HG03571 (cell line): ENCODE data around the gene KRR1.

Experiments
- ATAC-seq: cut with Tn5 transposase; IDR thresholded peaks from one replicate; pipeline ENCODE4 v1.9.1; 2021; ENCODE audit not compliant: unreplicated experiment

The KRR1 gene

GRCh38 chr12:75511116-75512048, at the start of gene KRR1:
Gene KRR1 (minus strand): TSS chr12:75511609. CDS start chr12:75511597, 12 bp downstream.
- ATAC-seq = peak; percentile 95

- no peak for ATAC-seq
These were observed 48.8 kb upstream of the KRR1 start for GRCh38 chr12:75560167-75560566.

GRCh38 chr12:75558287-75558686, 46.9 kb upstream of the KRR1 start:
- ATAC-seq = no peak

GRCh38 chr12:75556311-75556899, 45.0 kb upstream of the KRR1 start:
- ATAC-seq = no peak

- no peak for ATAC-seq
These were observed 43.1 kb upstream of the KRR1 start for GRCh38 chr12:75554556-75554880.

- ATAC-seq = no peak
These were observed 42.6 kb upstream of the KRR1 start for GRCh38 chr12:75553836-75554555.

- ATAC-seq = no peak
These were observed 42.0 kb upstream of the KRR1 start for GRCh38 chr12:75553398-75553797.

- ATAC-seq = no peak
These were observed 40.1 kb upstream of the KRR1 start for GRCh38 chr12:75551477-75551876.

- no peak for ATAC-seq
These were observed 39.2 kb upstream of the KRR1 start for GRCh38 chr12:75550401-75551240.

- no peak for ATAC-seq
These were observed 38.6 kb upstream of the KRR1 start for GRCh38 chr12:75549989-75550388.

- no peak for ATAC-seq
These were observed 37.5 kb upstream of the KRR1 start for GRCh38 chr12:75548879-75549278.

GRCh38 chr12:75545636-75546035, 34.2 kb upstream of the KRR1 start:
- ATAC-seq = no peak

GRCh38 chr12:75543529-75543928, 32.1 kb upstream of the KRR1 start:
- ATAC-seq = no peak

GRCh38 chr12:75542942-75543341, 31.5 kb upstream of the KRR1 start:
- ATAC-seq = no peak

GRCh38 chr12:75539889-75540288, 28.5 kb upstream of the KRR1 start:
- ATAC-seq = no peak

- ATAC-seq = no peak
These were observed 21.8 kb upstream of the KRR1 start for GRCh38 chr12:75533239-75533638.

- ATAC-seq = no peak
These were observed 18.4 kb upstream of the KRR1 start for GRCh38 chr12:75529826-75530225.

GRCh38 chr12:75529316-75529715, 17.9 kb upstream of the KRR1 start:
- no peak for ATAC-seq

- no peak for ATAC-seq
These were observed 17.3 kb upstream of the KRR1 start for GRCh38 chr12:75528692-75529091.

- no peak for ATAC-seq
These were observed 16.9 kb upstream of the KRR1 start for GRCh38 chr12:75528272-75528671.
